IMR-90 (cell line): Measurements from ENCODE around the gene C2orf49. TPM values are rescaled to one million over a fixed set of nuclear protein-coding genes. Genes with fewer than 3 reads are reported as not detected.

ENCODE experiments used
- ATAC-seq: fragments of 200-7000 bp; cut with Tn5 transposase; 2 replicates; pipeline ENCODE4 v1.9.1; 2020; ENCODE audit warnings: low read depth, mild to moderate bottlenecking, moderate library complexity
- BruUV-seq: library from RNA; stranded (reverse); fragments of 400-500 nt; replicated peaks from 2 replicates; lab custom pipeline; 2021; lab: Mats Ljungman, UMichigan
- CTCF ChIA-PET: fragments of 300-600 bp; formaldehyde crosslinking; extraction: SDS; loops from one replicate; lab custom pipeline; 2021; ENCODE audit warnings: antibody characterized with exemption; lab: Yijun Ruan, JAX
- POLR2A ChIA-PET: fragments of 300-600 bp; sonication (Branson Sonifier 250); formaldehyde crosslinking; loops from one replicate; lab custom pipeline; 2022; ENCODE audit warnings: antibody characterized with exemption; ENCODE audit not compliant: unreplicated experiment; lab: Charles Lee
- DNase-seq: peaks from one replicate; pipeline ENCODE4 v3.0.0; 2013
- H2AFZ ChIP-seq: replicated peaks from 2 replicates; pipeline ENCODE3; 2013; ENCODE audit warnings: low read length, mild to moderate bottlenecking; ENCODE audit not compliant: poor library complexity
- H2AK5ac ChIP-seq: 2 replicates; pipeline ENCODE4 v1.6.1; 2013; ENCODE audit warnings: low read depth, low read length, inconsistent platforms
- H2AK9ac ChIP-seq: replicated peaks from 2 replicates; pipeline ENCODE3; 2013; ENCODE audit warnings: mild to moderate bottlenecking, low read depth, low read length, moderate library complexity; ENCODE audit not compliant: poor library complexity
- H2BK120ac ChIP-seq: 2 replicates; pipeline ENCODE4 v1.6.1; 2013; ENCODE audit warnings: low read depth, low read length, inconsistent platforms
- H2BK15ac ChIP-seq: 3 replicates; pipeline ENCODE4 v1.6.1; 2013; ENCODE audit warnings: low read depth, low read length, inconsistent platforms
- H2BK20ac ChIP-seq: 2 replicates; pipeline ENCODE4 v1.6.1; 2013; ENCODE audit warnings: low read depth, mild to moderate bottlenecking, inconsistent platforms, low read length, moderate library complexity
- H2BK5ac ChIP-seq: 2 replicates; pipeline ENCODE4 v1.6.1; 2013; ENCODE audit warnings: mild to moderate bottlenecking, low read depth, low read length, inconsistent platforms; ENCODE audit not compliant: poor library complexity, severe bottlenecking
- H3K14ac ChIP-seq: replicated peaks from 2 replicates; pipeline ENCODE4 v1.6.1; 2013; ENCODE audit warnings: low read depth, low read length, inconsistent platforms
- H3K18ac ChIP-seq: 2 replicates; pipeline ENCODE4 v1.6.1; 2013; ENCODE audit warnings: low read depth, low read length, control low read depth
- H3K23ac ChIP-seq: 2 replicates; pipeline ENCODE4 v1.6.1; 2013; ENCODE audit warnings: low read depth, low read length, inconsistent platforms
- H3K27ac ChIP-seq: 2 replicates; pipeline ENCODE4 v1.5.1; 2013; ENCODE audit warnings: mild to moderate bottlenecking, control low read depth, low read length; ENCODE audit not compliant: insufficient read depth
- H3K27me3 ChIP-seq: 2 replicates; pipeline ENCODE4 v1.6.1; 2013; ENCODE audit warnings: low read length; ENCODE audit not compliant: control insufficient read depth, insufficient read depth
- H3K36me3 ChIP-seq: 2 replicates; pipeline ENCODE4 v1.6.1; 2013; ENCODE audit warnings: low read length, mixed read lengths; ENCODE audit not compliant: control insufficient read depth, insufficient read depth
- H3K4ac ChIP-seq: 2 replicates; pipeline ENCODE4 v1.6.1; 2013; ENCODE audit warnings: low read depth, low read length, inconsistent platforms
- H3K4me1 ChIP-seq: 2 replicates; pipeline ENCODE4 v1.6.1; 2013; ENCODE audit warnings: low read length, mixed read lengths; ENCODE audit not compliant: control insufficient read depth, insufficient read depth
- H3K4me2 ChIP-seq: 2 replicates; pipeline ENCODE4 v1.6.1; 2013; ENCODE audit warnings: low read depth, mild to moderate bottlenecking, control low read depth, low read length, moderate library complexity
- H3K4me3 ChIP-seq: 2 replicates; pipeline ENCODE4 v1.5.1; 2013; ENCODE audit warnings: low read depth, mild to moderate bottlenecking, control low read depth, low read length, moderate library complexity; ENCODE audit not compliant: insufficient read depth
- H3K56ac ChIP-seq: 2 replicates; pipeline ENCODE4 v1.6.1; 2013; ENCODE audit warnings: low read length, inconsistent platforms; ENCODE audit not compliant: insufficient read depth; ENCODE audit errors: extremely low read depth
- H3K79me1 ChIP-seq, 2 experiments: 2 replicates each; pipeline ENCODE4 v1.6.1; 2013; ENCODE audit warnings: low read length in 2 of 2, inconsistent platforms in 1 of 2, low read depth in 1 of 2
- H3K9ac ChIP-seq: 2 replicates; pipeline ENCODE4 v1.6.1; 2013; ENCODE audit warnings: low read depth, low read length, control low read depth
- H3K9me1 ChIP-seq: 2 replicates; pipeline ENCODE4 v1.6.1; 2013; ENCODE audit warnings: low read length, inconsistent platforms; ENCODE audit not compliant: insufficient read depth
- H3K9me3 ChIP-seq: 2 replicates; pipeline ENCODE4 v1.6.1; 2013; ENCODE audit warnings: low read length; ENCODE audit not compliant: control insufficient read depth, insufficient read depth
- H4K20me1 ChIP-seq: 2 replicates; pipeline ENCODE4 v1.6.1; 2013; ENCODE audit warnings: low read length, inconsistent platforms; ENCODE audit not compliant: insufficient read depth
- H4K5ac ChIP-seq: 2 replicates; pipeline ENCODE4 v1.6.1; 2013; ENCODE audit warnings: mild to moderate bottlenecking, low read depth, low read length, control low read depth
- H4K8ac ChIP-seq, 2 experiments: 2 replicates each; pipeline ENCODE4 v1.6.1; 2013; ENCODE audit warnings: low read depth in 2 of 2, low read length in 2 of 2, control low read depth in 1 of 2, inconsistent platforms in 1 of 2
- H4K91ac ChIP-seq: 2 replicates; pipeline ENCODE4 v1.6.1; 2013; ENCODE audit warnings: low read depth, low read length, inconsistent platforms; ENCODE audit not compliant: insufficient read depth
- CHD1 ChIP-seq: IDR thresholded peaks from 2 replicates; pipeline ENCODE4 v1.6.1; 2012; ENCODE audit warnings: low read depth, low read length, improper control_type of control experiment
- FOS ChIP-seq: fragments of 150-350 bp; IDR thresholded peaks from 2 replicates; pipeline ENCODE4 v1.6.1; 2016; ENCODE audit warnings: low read depth, low read length
- MAFK ChIP-seq: IDR thresholded peaks from 2 replicates; pipeline ENCODE4 v1.6.1; 2012; ENCODE audit warnings: low read depth, low read length, improper control_type of control experiment
- MAZ ChIP-seq: IDR thresholded peaks from 2 replicates; pipeline ENCODE4 v1.6.1; 2012; ENCODE audit warnings: low read depth, mild to moderate bottlenecking, low read length, improper control_type of control experiment, moderate library complexity, borderline replicate concordance
- MXI1 ChIP-seq: IDR thresholded peaks from 2 replicates; pipeline ENCODE4 v1.6.1; 2012; ENCODE audit warnings: low read depth, mild to moderate bottlenecking, low read length, moderate library complexity, borderline replicate concordance
- NFE2L2 ChIP-seq: fragments of 150-350 bp; IDR thresholded peaks from 2 replicates; pipeline ENCODE4 v1.6.1; 2016; ENCODE audit warnings: low read depth, mild to moderate bottlenecking, low read length
- POLR2A ChIP-seq: IDR thresholded peaks from 2 replicates; pipeline ENCODE4 v1.6.1; 2012; ENCODE audit warnings: mild to moderate bottlenecking, low read depth, low read length
- RAD21 ChIP-seq: IDR thresholded peaks from 2 replicates; pipeline ENCODE4 v1.6.1; 2012; ENCODE audit warnings: low read length, improper control_type of control experiment
- SMC3 ChIP-seq: fragments of 150-350 bp; IDR thresholded peaks from 2 replicates; pipeline ENCODE4 v1.6.1; 2016; ENCODE audit warnings: low read depth, mild to moderate bottlenecking, antibody characterized with exemption, low read length, moderate library complexity
- WGBS, 2 experiments: methylation state at CpG; one replicate each; pipeline versions ENCODE4 v1.1.5 to v1.1.7; 2013; ENCODE audit warnings: missing lambda C conversion rate in 2 of 2; ENCODE audit not compliant: insufficient read length in 1 of 2; ENCODE audit errors: extremely low coverage in 2 of 2; 5-methylcytosine and 5-hydroxymethylcytosine counted together
- dilution Hi-C: fragments of 300-500 bp; cut with HindIII; formaldehyde crosslinking; loops from one replicate; pipeline ENCODE4 v1.14.3; 2018; ENCODE audit warnings: low sequenced_read_pairs; ENCODE audit not compliant: unreplicated experiment
- in situ Hi-C: fragments of 300-500 bp; cut with MboI; formaldehyde crosslinking; loops from 3 replicates; pipeline ENCODE4 v1.14.3; 2019; ENCODE audit warnings: low sequenced_read_pairs, inconsistent platforms, mixed read lengths
- intact Hi-C: fragments of 100-400 bp; cut with micrococcal nuclease; formaldehyde crosslinking; loops from 2 replicates; pipeline ENCODE4 v1.10.0; 2022
- polyA plus RNA-seq, 3 experiments: library from polyadenylated mRNA; depleted of rRNA; stranded (reverse); fragments of >200 nt; gene quantifications; 2 replicates each; pipeline ENCODE4 v1.2.3, GENCODE V29; 2012; ENCODE audit warnings: low replicate concordance in 1 of 3
- total RNA-seq: library from RNA; depleted of rRNA; stranded (reverse); fragments of >200 nt; gene quantifications from 2 replicates; pipeline ENCODE4 v1.2.3, GENCODE V29; 2012
- TF ChIP-seq, protein P1 (sequence below): conservative IDR thresholded peaks from 2 replicates; pipeline ENCODE4 v1.5.1; 2012; ENCODE audit warnings: mild to moderate bottlenecking, low read depth, low read length, improper control_type of control experiment
- TF ChIP-seq, protein P2 (sequence below): fragments of 150-350 bp; IDR thresholded peaks from 2 replicates; pipeline ENCODE4 v1.6.1; 2017; ENCODE audit warnings: mild to moderate bottlenecking, antibody characterized with exemption, low read length, low read depth
- TF ChIP-seq, protein P3 (sequence below): fragments of 150-350 bp; IDR thresholded peaks from 2 replicates; pipeline ENCODE4 v1.6.1; 2016; ENCODE audit warnings: low read depth, mild to moderate bottlenecking, low read length, moderate library complexity, borderline replicate concordance

The C2orf49 gene
- total and polyA plus RNA-seq, 2 of the 4 experiments (the other 2 are of a cell fraction): 3.8 to 8.5 TPM

DNA sequence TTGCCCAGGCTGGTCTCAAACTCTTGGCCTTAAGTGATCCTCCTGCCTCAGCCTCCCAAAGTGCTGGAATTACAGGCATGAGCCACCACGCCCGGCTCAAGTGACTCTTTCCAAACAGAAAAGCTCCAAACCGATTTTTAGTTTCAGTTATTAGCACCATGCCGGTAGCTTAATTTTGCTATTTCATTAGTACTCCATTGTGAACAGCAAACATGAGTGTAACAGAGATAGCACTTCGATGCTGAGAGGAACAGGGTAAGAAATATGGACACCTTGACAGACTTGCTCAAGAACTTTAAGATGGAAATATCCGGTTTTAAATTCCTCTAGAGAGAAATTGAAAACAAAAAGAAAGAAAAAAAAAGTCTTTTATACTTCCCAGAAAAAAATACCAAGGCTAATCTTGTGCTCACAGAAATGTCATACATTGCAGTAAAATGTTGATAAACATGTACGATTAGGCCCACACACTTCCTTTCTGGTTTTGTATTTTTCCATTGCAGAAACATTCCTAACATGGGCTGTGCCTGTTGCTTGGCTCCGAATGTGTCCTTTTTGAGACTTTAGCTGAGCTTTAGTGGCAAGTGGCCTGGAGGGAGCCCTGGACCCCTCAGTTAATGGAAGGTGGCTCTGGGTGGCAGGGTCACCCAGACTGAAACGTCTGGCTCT lies 43.2 kb downstream of the C2orf49 start (continued):
- TF ChIP-seq RAD21: no peak
- no peak for TF ChIP-seq POLR2A

DNA sequence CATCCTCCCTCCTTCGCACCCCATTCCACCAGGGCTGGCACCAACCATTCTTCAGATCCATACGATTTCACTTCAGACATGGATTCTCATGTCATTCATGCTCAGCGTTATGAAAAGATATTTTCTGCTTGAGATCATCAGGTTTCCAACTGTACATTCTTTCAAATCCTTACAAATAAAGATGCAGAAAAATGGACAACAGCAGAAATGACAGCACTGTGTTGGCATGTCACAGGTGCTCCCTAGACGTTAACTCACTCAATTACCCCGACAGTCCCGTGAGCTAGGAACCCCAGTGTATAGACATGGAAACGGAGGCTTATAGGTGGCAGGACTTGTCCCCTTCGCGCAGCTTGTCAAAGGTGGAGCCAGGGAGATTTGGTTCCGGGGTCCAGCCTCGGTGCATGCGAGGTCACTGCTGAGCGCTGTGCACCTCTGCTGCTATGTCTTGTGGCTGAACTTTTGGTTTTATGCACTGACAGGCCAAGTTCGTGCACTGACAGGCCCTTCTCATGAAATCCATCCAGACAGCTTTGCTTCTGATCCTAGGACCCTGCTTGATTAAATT lies 43.8 kb downstream of the C2orf49 start:
- CTCF ChIA-PET: no interaction called here
- TF ChIP-seq MXI1: no peak
- TF ChIP-seq, protein P1, sequence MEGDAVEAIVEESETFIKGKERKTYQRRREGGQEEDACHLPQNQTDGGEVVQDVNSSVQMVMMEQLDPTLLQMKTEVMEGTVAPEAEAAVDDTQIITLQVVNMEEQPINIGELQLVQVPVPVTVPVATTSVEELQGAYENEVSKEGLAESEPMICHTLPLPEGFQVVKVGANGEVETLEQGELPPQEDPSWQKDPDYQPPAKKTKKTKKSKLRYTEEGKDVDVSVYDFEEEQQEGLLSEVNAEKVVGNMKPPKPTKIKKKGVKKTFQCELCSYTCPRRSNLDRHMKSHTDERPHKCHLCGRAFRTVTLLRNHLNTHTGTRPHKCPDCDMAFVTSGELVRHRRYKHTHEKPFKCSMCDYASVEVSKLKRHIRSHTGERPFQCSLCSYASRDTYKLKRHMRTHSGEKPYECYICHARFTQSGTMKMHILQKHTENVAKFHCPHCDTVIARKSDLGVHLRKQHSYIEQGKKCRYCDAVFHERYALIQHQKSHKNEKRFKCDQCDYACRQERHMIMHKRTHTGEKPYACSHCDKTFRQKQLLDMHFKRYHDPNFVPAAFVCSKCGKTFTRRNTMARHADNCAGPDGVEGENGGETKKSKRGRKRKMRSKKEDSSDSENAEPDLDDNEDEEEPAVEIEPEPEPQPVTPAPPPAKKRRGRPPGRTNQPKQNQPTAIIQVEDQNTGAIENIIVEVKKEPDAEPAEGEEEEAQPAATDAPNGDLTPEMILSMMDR: no peak
- TF ChIP-seq, protein P2, sequence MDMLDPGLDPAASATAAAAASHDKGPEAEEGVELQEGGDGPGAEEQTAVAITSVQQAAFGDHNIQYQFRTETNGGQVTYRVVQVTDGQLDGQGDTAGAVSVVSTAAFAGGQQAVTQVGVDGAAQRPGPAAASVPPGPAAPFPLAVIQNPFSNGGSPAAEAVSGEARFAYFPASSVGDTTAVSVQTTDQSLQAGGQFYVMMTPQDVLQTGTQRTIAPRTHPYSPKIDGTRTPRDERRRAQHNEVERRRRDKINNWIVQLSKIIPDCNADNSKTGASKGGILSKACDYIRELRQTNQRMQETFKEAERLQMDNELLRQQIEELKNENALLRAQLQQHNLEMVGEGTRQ: no peak
- no peak for TF ChIP-seq NFE2L2
- no peak for TF ChIP-seq MAZ
- TF ChIP-seq SMC3: no peak
- TF ChIP-seq CHD1: no peak
- TF ChIP-seq, protein P3, sequence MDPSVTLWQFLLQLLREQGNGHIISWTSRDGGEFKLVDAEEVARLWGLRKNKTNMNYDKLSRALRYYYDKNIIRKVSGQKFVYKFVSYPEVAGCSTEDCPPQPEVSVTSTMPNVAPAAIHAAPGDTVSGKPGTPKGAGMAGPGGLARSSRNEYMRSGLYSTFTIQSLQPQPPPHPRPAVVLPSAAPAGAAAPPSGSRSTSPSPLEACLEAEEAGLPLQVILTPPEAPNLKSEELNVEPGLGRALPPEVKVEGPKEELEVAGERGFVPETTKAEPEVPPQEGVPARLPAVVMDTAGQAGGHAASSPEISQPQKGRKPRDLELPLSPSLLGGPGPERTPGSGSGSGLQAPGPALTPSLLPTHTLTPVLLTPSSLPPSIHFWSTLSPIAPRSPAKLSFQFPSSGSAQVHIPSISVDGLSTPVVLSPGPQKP: no peak
- no peak for TF ChIP-seq POLR2A
- no peak for TF ChIP-seq MAFK
- no peak for TF ChIP-seq RAD21
- no peak for TF ChIP-seq FOS

More for the DNA sequence above, 43.8 kb downstream of the C2orf49 start:
- peak overlapping the region; percentile 90 for H4K5ac ChIP-seq
- DNase-seq (no peak), ATAC-seq (no peak)
- BruUV-seq: no TSS peak
- 87% methylated on average over 9 of the region's 14 CpGs; no CpG with 5 or more reads in 1 of the 2 experiments for WGBS, 2 experiments
- POLR2A ChIA-PET: interaction anchor here (0.5 kb wide), 1 partner anchor 140 kb away, joined by 6 read pairs; no protein-coding TSS in a partner anchor
- dilution Hi-C loops (no loop called here), in situ Hi-C loops (no loop called here), intact Hi-C loops (no loop called here)
- H3K9me1 ChIP-seq: peaks cover 48% of the 10 kb centered on the region
- H4K91ac ChIP-seq: peak overlapping the region; percentile 94
- H2BK20ac ChIP-seq: peak overlapping the region; percentile 71
- H3K23ac ChIP-seq: peak overlapping the region; percentile 32
- H3K4me1 ChIP-seq: peaks cover 48% of the 10 kb centered on the region
- 0 out of 2 replicates have a peak overlapping the region, but pooled peaks have one; percentile 40 for H3K56ac ChIP-seq
- no peaks in the 10 kb centered on the region for H3K9me3 ChIP-seq
- H3K36me3 ChIP-seq: peaks cover 80% of the 10 kb centered on the region
- peak overlapping the region; percentile 73 for H3K14ac ChIP-seq
- no peak overlapping the region for H3K4me2 ChIP-seq
- peak overlapping the region; percentile 42; the same call in 2 of the 3 replicates for H2BK15ac ChIP-seq
- H3K9ac ChIP-seq: peak overlapping the region; percentile 31
- peak overlapping the region; percentile 47 for H2AK9ac ChIP-seq
- H4K8ac ChIP-seq: peak overlapping the region; percentile 64 to 68
- H2AK5ac ChIP-seq: peak overlapping the region; percentile 57
- peaks cover 22 to 90% of the 10 kb centered on the region in 2 experiments for H3K79me1 ChIP-seq
- H3K27me3 ChIP-seq: no peaks in the 10 kb centered on the region
- H3K18ac ChIP-seq: peak overlapping the region; percentile 67
- peak overlapping the region; percentile 97 for H2BK5ac ChIP-seq
- H2AFZ ChIP-seq: no peak overlapping the region
- peak overlapping the region; percentile 84 for H3K27ac ChIP-seq
- peak overlapping the region; percentile 84 for H2BK120ac ChIP-seq
- H3K4me3 ChIP-seq: no peak overlapping the region
- peaks cover 47% of the 10 kb centered on the region for H4K20me1 ChIP-seq
- peak overlapping the region; percentile 95 for H3K4ac ChIP-seq
